ENCODE measurements around the gene KSR1. TPM values are rescaled to one million over a fixed set of nuclear protein-coding genes. Genes with fewer than 3 reads are reported as not detected.

Gene KSR1
- total RNA-seq, 4 donors from 2014 or later = 21.9 to 34.1 (median 29.0) TPM

- TF ChIP-seq CTCF (IDR thresholded peaks at IDR 0.05; ENCODE audit: low read depth) = no peak
Observed at GRCh38 chr17:27659683-27660082, 203.4 kb downstream of the KSR1 start.

- TF ChIP-seq CTCF (IDR thresholded peaks at IDR 0.05; ENCODE audit: low read depth) = no peak
Observed at GRCh38 chr17:27660436-27660835, 204.2 kb downstream of the KSR1 start.

GRCh38 chr17:27663936-27664605, 207.8 kb downstream of the KSR1 start:
- TF ChIP-seq CTCF (IDR thresholded peaks at IDR 0.05; ENCODE audit: low read depth) = no peak

GRCh38 chr17:27664606-27664965, 208.3 kb downstream of the KSR1 start:
- TF ChIP-seq CTCF (IDR thresholded peaks at IDR 0.05; ENCODE audit: low read depth) = no peak

GRCh38 chr17:27665549-27665948, 209.3 kb downstream of the KSR1 start:
- no peak for TF ChIP-seq CTCF (IDR thresholded peaks at IDR 0.05; ENCODE audit: low read depth)

- no peak for TF ChIP-seq CTCF (IDR thresholded peaks at IDR 0.05; ENCODE audit: low read depth)
Observed at GRCh38 chr17:27666831-27667560, 210.7 kb downstream of the KSR1 start.

GRCh38 chr17:27667656-27668487, 211.6 kb downstream of the KSR1 start:
- TF ChIP-seq CTCF (IDR thresholded peaks at IDR 0.05; ENCODE audit: low read depth) = no peak
